Tibial artery (tissue), 4 donors: ENCODE measurements around the gene CCL23.
"Not testable (repeated sequence)": the region's sequence is repeated elsewhere in the genome, so short reads cannot be mapped to it uniquely, and the experiment has no call there.

ENCODE experiments used
- DNase-seq, 2 donors: peaks; one replicate each; pipeline ENCODE4 v3.0.0-alpha.2; 2019
- H3K27ac ChIP-seq, 2 donors: fragments of 200-600 bp; sonication (generic) in 1 of 2; 1 replicate in 1 of 2; 2 replicates in 1 of 2; pipeline ENCODE4 v1.5.1; 2018 to 2019; ENCODE audit warnings: mild to moderate bottlenecking in 1 of 2
- H3K27me3 ChIP-seq, 2 donors: fragments of 200-600 bp; sonication (generic) in 1 of 2; one replicate each; pipeline versions ENCODE4 v1.5.1 to v1.6.0; 2016 to 2019
- H3K36me3 ChIP-seq, 3 donors: fragments of 200-600 bp; sonication (generic) in 2 of 3; one replicate each; pipeline ENCODE4 v1.5.1; 2016 to 2019; ENCODE audit warnings: mild to moderate bottlenecking in 2 of 3
- H3K4me1 ChIP-seq, 4 donors: fragments of 200-600 bp; sonication (generic) in 2 of 4; 1 replicate in 3 of 4; 2 replicates in 1 of 4; pipeline ENCODE4 v1.5.1; 2016 to 2019
- H3K4me3 ChIP-seq, 2 donors: fragments of 200-600 bp; sonication (generic) in 1 of 2; 1 replicate in 1 of 2; 2 replicates in 1 of 2; pipeline ENCODE4 v1.5.1; 2018 to 2019; ENCODE audit warnings: mild to moderate bottlenecking in 2 of 2
- H3K9me3 ChIP-seq, 3 donors: fragments of 200-600 bp; sonication (generic) in 1 of 3; one replicate each; pipeline ENCODE4 v1.5.1; 2016 to 2019
- intact Hi-C: fragments of 100-400 bp; cut with DNase I; formaldehyde crosslinking; loops from one replicate; pipeline ENCODE4 v1.15.0; 2023; ENCODE audit warnings: low total_unique reads
- TF ChIP-seq, protein P1 (sequence below), 2 experiments: fragments of 200-600 bp in 1 of 2; fragments of 450-650 bp in 1 of 2; IDR thresholded peaks; one replicate each; pipeline ENCODE4 v1.5.1; 2017 to 2019; ENCODE audit warnings: antibody characterized with exemption in 2 of 2, mild to moderate bottlenecking in 1 of 2, moderate library complexity in 1 of 2

The CCL23 gene

GRCh38 chr17:35998018-35998545 is 19.7 kb downstream of the CCL23 start:
- TF ChIP-seq, protein P1, sequence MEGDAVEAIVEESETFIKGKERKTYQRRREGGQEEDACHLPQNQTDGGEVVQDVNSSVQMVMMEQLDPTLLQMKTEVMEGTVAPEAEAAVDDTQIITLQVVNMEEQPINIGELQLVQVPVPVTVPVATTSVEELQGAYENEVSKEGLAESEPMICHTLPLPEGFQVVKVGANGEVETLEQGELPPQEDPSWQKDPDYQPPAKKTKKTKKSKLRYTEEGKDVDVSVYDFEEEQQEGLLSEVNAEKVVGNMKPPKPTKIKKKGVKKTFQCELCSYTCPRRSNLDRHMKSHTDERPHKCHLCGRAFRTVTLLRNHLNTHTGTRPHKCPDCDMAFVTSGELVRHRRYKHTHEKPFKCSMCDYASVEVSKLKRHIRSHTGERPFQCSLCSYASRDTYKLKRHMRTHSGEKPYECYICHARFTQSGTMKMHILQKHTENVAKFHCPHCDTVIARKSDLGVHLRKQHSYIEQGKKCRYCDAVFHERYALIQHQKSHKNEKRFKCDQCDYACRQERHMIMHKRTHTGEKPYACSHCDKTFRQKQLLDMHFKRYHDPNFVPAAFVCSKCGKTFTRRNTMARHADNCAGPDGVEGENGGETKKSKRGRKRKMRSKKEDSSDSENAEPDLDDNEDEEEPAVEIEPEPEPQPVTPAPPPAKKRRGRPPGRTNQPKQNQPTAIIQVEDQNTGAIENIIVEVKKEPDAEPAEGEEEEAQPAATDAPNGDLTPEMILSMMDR (IDR thresholded peaks at IDR 0.05): no peak
- Histone ChIP-seq H3K9me3 (no peaks in the 10 kb centered on the region), H3K36me3 (no peaks in the 10 kb centered on the region), H3K27me3 (peaks cover 0 to 3% of the 10 kb centered on the region in 2 donors), H3K4me3 (no peak overlapping the region), H3K27ac (no peak overlapping the region), H3K4me1 (no peaks in the 10 kb centered on the region)
- intact Hi-C loops: no loop called here
- no peak for DNase-seq

DNA sequence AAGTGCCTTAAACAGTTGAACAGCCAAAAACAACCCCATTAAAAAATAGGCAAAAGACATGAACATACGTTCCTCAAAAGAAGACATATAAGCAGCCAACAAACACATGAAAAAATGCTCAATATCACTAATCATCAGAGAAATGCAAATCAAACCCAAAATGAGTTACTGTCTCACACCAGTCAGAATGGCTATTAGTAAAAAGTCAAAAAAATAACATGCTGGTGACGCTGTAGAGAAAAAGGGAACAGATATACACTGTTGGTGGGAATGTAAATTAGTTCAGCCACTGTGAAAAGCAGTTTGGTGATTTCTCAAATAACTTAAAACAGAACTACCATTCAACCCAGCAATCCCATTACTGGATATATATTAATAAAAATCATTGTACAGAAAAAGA is 22.4 kb downstream of the CCL23 start:
- peaks cover 0 to 12% of the 10 kb centered on the region in 2 donors for H3K27me3 ChIP-seq
- H3K9me3 ChIP-seq, H3K4me1 ChIP-seq, DNase-seq, H3K36me3 ChIP-seq, intact Hi-C loops, H3K27ac ChIP-seq, H3K4me3 ChIP-seq: not testable (repeated sequence)

DNA sequence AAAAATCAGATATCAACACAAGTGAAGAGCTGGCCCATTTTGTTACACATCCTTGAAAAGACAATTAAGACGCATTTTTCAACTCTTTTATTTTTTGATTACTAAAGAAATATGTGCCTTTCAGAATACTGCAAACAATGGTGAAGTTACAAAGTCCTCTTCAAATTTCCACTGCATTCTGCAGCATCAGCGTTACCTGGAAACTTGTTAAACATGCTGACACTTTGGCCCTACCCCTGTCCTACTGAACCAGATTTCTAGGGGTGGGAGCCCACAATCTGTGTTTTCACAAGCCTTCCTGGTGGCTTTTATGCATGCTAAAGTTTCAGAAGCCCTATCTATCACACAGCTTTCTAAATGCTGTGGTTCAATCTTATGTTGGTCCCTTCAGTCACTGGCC is 26.7 kb downstream of the CCL23 start:
- Histone ChIP-seq H3K4me3 (no peak overlapping the region), H3K27ac (no peak overlapping the region), H3K36me3 (no peaks in the 10 kb centered on the region), H3K9me3 (no peaks in the 10 kb centered on the region), H3K27me3 (peaks cover 0 to 10% of the 10 kb centered on the region in 2 donors), H3K4me1 (no peaks in the 10 kb centered on the region)
- TF ChIP-seq, protein P1 (IDR thresholded peaks at IDR 0.05): no peak
- intact Hi-C loops: no loop called here
- DNase-seq: no peak

- Histone ChIP-seq H3K9me3 (no peaks in the 10 kb centered on the region), H3K27ac (no peak overlapping the region), H3K4me3 (no peak overlapping the region), H3K4me1 (no peaks in the 10 kb centered on the region), H3K27me3 (peaks cover 0 to 10% of the 10 kb centered on the region in 2 donors), H3K36me3 (no peaks in the 10 kb centered on the region)
- intact Hi-C loops: no loop called here
- TF ChIP-seq, protein P1 (IDR thresholded peaks at IDR 0.05): no peak
- no peak for DNase-seq
Measured at GRCh38 chr17:35988164-35988563, 29.6 kb downstream of the CCL23 start.

DNA sequence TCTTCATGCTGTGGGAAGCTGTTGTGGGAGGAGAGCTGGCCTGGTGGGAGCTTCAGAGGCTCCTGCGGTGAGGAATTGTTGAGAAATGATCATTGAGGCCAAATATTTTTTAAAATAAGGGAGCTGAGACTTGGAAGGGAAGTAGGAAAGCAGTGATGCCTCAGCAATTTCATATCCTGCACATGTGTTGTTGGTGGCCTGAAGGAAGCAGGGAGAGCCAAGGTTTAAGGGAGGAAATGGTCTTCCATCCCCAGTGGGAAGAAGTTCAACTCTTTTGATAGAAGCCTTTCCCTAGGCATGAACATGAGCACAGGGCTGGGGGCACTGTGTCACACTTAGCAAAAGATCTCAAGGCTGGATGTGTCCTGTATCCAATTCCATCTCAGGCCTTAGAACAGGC is 31.1 kb downstream of the CCL23 start, which contains the start of gene CCL14:
CCL14 (minus strand) TSS at position 87 of the 400 bp plus-strand sequence; CDS start at position 7, 80 bp downstream.
- Histone ChIP-seq H3K27ac (no peak within 1 kb of the TSS), H3K9me3 (no peaks in the 10 kb centered on the region), H3K4me1 (no peaks in the 10 kb centered on the region), H3K36me3 (no peaks in the 10 kb centered on the region), H3K4me3 (peak within 1 kb of the TSS in 1 of 2 donors; percentile 26), H3K27me3 (peaks cover 0 to 2% of the 10 kb centered on the region in 2 donors)
- DNase-seq: no peak
- intact Hi-C loops: no loop called here
- TF ChIP-seq, protein P1 (IDR thresholded peaks at IDR 0.05): no peak

DNA sequence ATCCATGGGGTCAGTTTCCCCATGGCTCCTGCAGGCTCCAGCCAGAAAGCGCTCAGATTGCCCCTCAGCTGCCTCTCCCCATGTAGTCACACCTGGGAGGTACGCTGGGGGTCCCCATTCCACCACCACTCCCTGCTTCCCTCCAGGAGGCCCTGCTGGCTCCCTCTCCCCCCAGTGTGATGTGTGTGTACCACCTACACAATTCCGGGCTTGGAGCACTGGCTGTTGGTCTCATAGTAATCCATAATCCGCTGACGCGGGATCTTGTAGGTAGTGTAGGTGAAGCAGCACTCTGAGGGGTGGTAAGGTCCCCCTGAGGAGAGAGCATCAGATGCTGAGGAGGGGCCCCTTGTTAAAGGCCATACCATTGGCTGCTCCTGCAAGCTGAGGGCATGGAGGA is 33.6 kb downstream of the CCL23 start:
- Histone ChIP-seq H3K4me3 (no peak overlapping the region), H3K4me1 (no peaks in the 10 kb centered on the region), H3K27ac (no peak overlapping the region), H3K9me3 (no peaks in the 10 kb centered on the region), H3K27me3 (peaks cover 0 to 7% of the 10 kb centered on the region in 2 donors), H3K36me3 (no peaks in the 10 kb centered on the region)
- intact Hi-C loops: no loop called here
- DNase-seq: no peak
- TF ChIP-seq, protein P1 (IDR thresholded peaks at IDR 0.05): no peak
